ENCODE data around the gene SMAD7. TPM values are rescaled to one million over a fixed set of nuclear protein-coding genes. Genes with fewer than 3 reads are reported as not detected.

Gene SMAD7
- total and polyA plus RNA-seq, 2 donors = 7.8 to 9.3 TPM

GRCh38 chr18:48905513-48905912 lies 45.3 kb downstream of the SMAD7 start:
- WGBS = 97% methylated on average over 1 of the region's 1 CpG
- Histone ChIP-seq H3K9me3 (ENCODE audit: control insufficient read depth in 2 of 2, insufficient read depth in 1 of 2, low read length in 1 of 2) (peaks cover 0 to 8% of the 10 kb centered on the region in 2 donors), H3K4me1 (ENCODE audit: control insufficient read depth in 2 of 2, insufficient read depth in 2 of 2, low read length in 2 of 2) (peaks cover 2 to 3% of the 10 kb centered on the region in 2 donors), H3K4me3 (ENCODE audit: low read length in 2 of 2) (no peak overlapping the region), H3K27me3 (ENCODE audit: control insufficient read depth in 2 of 2, insufficient read depth in 1 of 2, low read length in 1 of 2) (peaks cover 0 to 4% of the 10 kb centered on the region in 2 donors), H3K36me3 (ENCODE audit: control insufficient read depth in 2 of 2, insufficient read depth in 2 of 2, low read length in 1 of 2) (no peaks in the 10 kb centered on the region), H3K27ac (ENCODE audit: low read depth in 1 of 2, low read length in 1 of 2) (no peak overlapping the region)
- DNase-seq (ENCODE audit: low read depth in 6 of 9, low spot score in 9 of 9) = no peak

GRCh38 chr18:48904847-48905394 lies 45.8 kb downstream of the SMAD7 start:
- Histone ChIP-seq H3K9me3 (ENCODE audit: control insufficient read depth in 2 of 2, insufficient read depth in 1 of 2, low read length in 1 of 2) (peaks cover 0 to 8% of the 10 kb centered on the region in 2 donors), H3K27ac (ENCODE audit: low read depth in 1 of 2, low read length in 1 of 2) (no peak overlapping the region), H3K4me1 (ENCODE audit: control insufficient read depth in 2 of 2, insufficient read depth in 2 of 2, low read length in 2 of 2) (peaks cover 2 to 3% of the 10 kb centered on the region in 2 donors), H3K27me3 (ENCODE audit: control insufficient read depth in 2 of 2, insufficient read depth in 1 of 2, low read length in 1 of 2) (peaks cover 0 to 4% of the 10 kb centered on the region in 2 donors), H3K36me3 (ENCODE audit: control insufficient read depth in 2 of 2, insufficient read depth in 2 of 2, low read length in 1 of 2) (no peaks in the 10 kb centered on the region), H3K4me3 (ENCODE audit: low read length in 2 of 2) (no peak overlapping the region)
- 92% methylated on average over 3 of the region's 3 CpGs for WGBS
- no peak for DNase-seq (ENCODE audit: low read depth in 6 of 9, low spot score in 9 of 9)

- Histone ChIP-seq H3K9me3 (ENCODE audit: control insufficient read depth in 2 of 2, insufficient read depth in 1 of 2, low read length in 1 of 2) (peaks cover 0 to 8% of the 10 kb centered on the region in 2 donors), H3K4me1 (ENCODE audit: control insufficient read depth in 2 of 2, insufficient read depth in 2 of 2, low read length in 2 of 2) (peaks cover 0 to 3% of the 10 kb centered on the region in 2 donors), H3K27me3 (ENCODE audit: control insufficient read depth in 2 of 2, insufficient read depth in 1 of 2, low read length in 1 of 2) (peaks cover 0 to 4% of the 10 kb centered on the region in 2 donors), H3K4me3 (ENCODE audit: low read length in 2 of 2) (no peak overlapping the region), H3K36me3 (ENCODE audit: control insufficient read depth in 2 of 2, insufficient read depth in 2 of 2, low read length in 1 of 2) (no peaks in the 10 kb centered on the region), H3K27ac (ENCODE audit: low read depth in 1 of 2, low read length in 1 of 2) (no peak overlapping the region)
- no peak for DNase-seq (ENCODE audit: low read depth in 6 of 9, low spot score in 9 of 9)
- WGBS = 97% methylated on average over 2 of the region's 2 CpGs
Observed at GRCh38 chr18:48904091-48904490, 46.7 kb downstream of the SMAD7 start.

- H3K4me3 ChIP-seq (ENCODE audit: low read length in 2 of 2) = no peak overlapping the region
- no peak overlapping the region for H3K27ac ChIP-seq (ENCODE audit: low read depth in 1 of 2, low read length in 1 of 2)
- no peak for DNase-seq (ENCODE audit: low read depth in 6 of 9, low spot score in 9 of 9)
- peaks cover 0 to 3% of the 10 kb centered on the region in 2 donors for H3K4me1 ChIP-seq (ENCODE audit: control insufficient read depth in 2 of 2, insufficient read depth in 2 of 2, low read length in 2 of 2)
- peaks cover 0 to 8% of the 10 kb centered on the region in 2 donors for H3K9me3 ChIP-seq (ENCODE audit: control insufficient read depth in 2 of 2, insufficient read depth in 1 of 2, low read length in 1 of 2)
- peaks cover 0 to 4% of the 10 kb centered on the region in 2 donors for H3K27me3 ChIP-seq (ENCODE audit: control insufficient read depth in 2 of 2, insufficient read depth in 1 of 2, low read length in 1 of 2)
- no peaks in the 10 kb centered on the region for H3K36me3 ChIP-seq (ENCODE audit: control insufficient read depth in 2 of 2, insufficient read depth in 2 of 2, low read length in 1 of 2)
- 97% methylated on average over 8 of the region's 8 CpGs for WGBS
Observed at GRCh38 chr18:48902856-48903601, 47.7 kb downstream of the SMAD7 start.

GRCh38 chr18:48902023-48902855 lies 48.5 kb downstream of the SMAD7 start:
- Histone ChIP-seq H3K27me3 (ENCODE audit: control insufficient read depth in 2 of 2, insufficient read depth in 1 of 2, low read length in 1 of 2) (peaks cover 0 to 4% of the 10 kb centered on the region in 2 donors), H3K27ac (ENCODE audit: low read depth in 1 of 2, low read length in 1 of 2) (no peak overlapping the region), H3K36me3 (ENCODE audit: control insufficient read depth in 2 of 2, insufficient read depth in 2 of 2, low read length in 1 of 2) (no peaks in the 10 kb centered on the region), H3K9me3 (ENCODE audit: control insufficient read depth in 2 of 2, insufficient read depth in 1 of 2, low read length in 1 of 2) (peaks cover 0 to 8% of the 10 kb centered on the region in 2 donors), H3K4me3 (ENCODE audit: low read length in 2 of 2) (no peak overlapping the region), H3K4me1 (ENCODE audit: control insufficient read depth in 2 of 2, insufficient read depth in 2 of 2, low read length in 2 of 2) (peaks cover 0 to 3% of the 10 kb centered on the region in 2 donors)
- 75% methylated on average over 27 of the region's 27 CpGs for WGBS
- DNase-seq (ENCODE audit: low read depth in 6 of 9, low spot score in 9 of 9) = no peak

- 72% methylated on average over 4 of the region's 4 CpGs for WGBS
- no peak overlapping the region for H3K4me3 ChIP-seq (ENCODE audit: low read length in 2 of 2)
- peaks cover 0 to 3% of the 10 kb centered on the region in 2 donors for H3K4me1 ChIP-seq (ENCODE audit: control insufficient read depth in 2 of 2, insufficient read depth in 2 of 2, low read length in 2 of 2)
- DNase-seq (ENCODE audit: low read depth in 6 of 9, low spot score in 9 of 9) = no peak
- H3K27me3 ChIP-seq (ENCODE audit: control insufficient read depth in 2 of 2, insufficient read depth in 1 of 2, low read length in 1 of 2) = peaks cover 0 to 4% of the 10 kb centered on the region in 2 donors
- H3K27ac ChIP-seq (ENCODE audit: low read depth in 1 of 2, low read length in 1 of 2) = no peak overlapping the region
- H3K9me3 ChIP-seq (ENCODE audit: control insufficient read depth in 2 of 2, insufficient read depth in 1 of 2, low read length in 1 of 2) = peaks cover 0 to 8% of the 10 kb centered on the region in 2 donors
- H3K36me3 ChIP-seq (ENCODE audit: control insufficient read depth in 2 of 2, insufficient read depth in 2 of 2, low read length in 1 of 2) = no peaks in the 10 kb centered on the region
Observed at GRCh38 chr18:48901145-48902022, 49.4 kb downstream of the SMAD7 start.

GRCh38 chr18:48900469-48900868 lies 50.3 kb downstream of the SMAD7 start:
- Histone ChIP-seq H3K27ac (ENCODE audit: low read depth in 1 of 2, low read length in 1 of 2) (no peak overlapping the region), H3K9me3 (ENCODE audit: control insufficient read depth in 2 of 2, insufficient read depth in 1 of 2, low read length in 1 of 2) (peaks cover 0 to 8% of the 10 kb centered on the region in 2 donors), H3K36me3 (ENCODE audit: control insufficient read depth in 2 of 2, insufficient read depth in 2 of 2, low read length in 1 of 2) (no peaks in the 10 kb centered on the region), H3K27me3 (ENCODE audit: control insufficient read depth in 2 of 2, insufficient read depth in 1 of 2, low read length in 1 of 2) (peaks cover 0 to 4% of the 10 kb centered on the region in 2 donors), H3K4me3 (ENCODE audit: low read length in 2 of 2) (no peak overlapping the region), H3K4me1 (ENCODE audit: control insufficient read depth in 2 of 2, insufficient read depth in 2 of 2, low read length in 2 of 2) (peaks cover 0 to 3% of the 10 kb centered on the region in 2 donors)
- DNase-seq (ENCODE audit: low read depth in 6 of 9, low spot score in 9 of 9) = no peak
- 98% methylated on average over 1 of the region's 1 CpG for WGBS

- H3K4me1 ChIP-seq (ENCODE audit: control insufficient read depth in 2 of 2, insufficient read depth in 2 of 2, low read length in 2 of 2) = peaks cover 0 to 3% of the 10 kb centered on the region in 2 donors
- peaks cover 0 to 4% of the 10 kb centered on the region in 2 donors for H3K27me3 ChIP-seq (ENCODE audit: control insufficient read depth in 2 of 2, insufficient read depth in 1 of 2, low read length in 1 of 2)
- no peak for DNase-seq (ENCODE audit: low read depth in 6 of 9, low spot score in 9 of 9)
- peaks cover 0 to under 1% of the 10 kb centered on the region in 2 donors for H3K9me3 ChIP-seq (ENCODE audit: control insufficient read depth in 2 of 2, insufficient read depth in 1 of 2, low read length in 1 of 2)
- WGBS = 96% methylated on average over 4 of the region's 4 CpGs
- H3K36me3 ChIP-seq (ENCODE audit: control insufficient read depth in 2 of 2, insufficient read depth in 2 of 2, low read length in 1 of 2) = no peaks in the 10 kb centered on the region
- no peak overlapping the region for H3K4me3 ChIP-seq (ENCODE audit: low read length in 2 of 2)
- H3K27ac ChIP-seq (ENCODE audit: low read depth in 1 of 2, low read length in 1 of 2) = no peak overlapping the region
Observed at GRCh38 chr18:48899558-48900174, 51.1 kb downstream of the SMAD7 start.

All from thymus (tissue), 11 donors.